Spinal cord (tissue), 10 donors: ENCODE results near the gene FRS2. TPM values are rescaled to one million over a fixed set of nuclear protein-coding genes. Genes with fewer than 3 reads are reported as not detected.
A peak's percentile ranks its signal among the peaks of the same experiment; 100 is the strongest.

Experiments used
- DNase-seq, 6 donors: peaks; one replicate each; pipeline versions ENCODE4 v3.0.0 to v3.0.0-alpha.2; 2013 to 2015; ENCODE audit warnings: low spot score in 6 of 6, low read depth in 4 of 6
- H3K27ac ChIP-seq: one replicate; pipeline ENCODE4 v1.5.1; 2013; ENCODE audit warnings: low read depth, low read length, control low read depth
- H3K27me3 ChIP-seq: one replicate; pipeline ENCODE4 v1.6.1; 2013; ENCODE audit warnings: low read length; ENCODE audit not compliant: control insufficient read depth, insufficient read depth
- H3K36me3 ChIP-seq: one replicate; pipeline ENCODE4 v1.6.1; 2013; ENCODE audit warnings: low read length; ENCODE audit not compliant: control insufficient read depth, insufficient read depth
- H3K4me1 ChIP-seq: one replicate; pipeline ENCODE4 v1.6.1; 2013; ENCODE audit warnings: low read length; ENCODE audit not compliant: control insufficient read depth, insufficient read depth
- H3K4me3 ChIP-seq: one replicate; pipeline ENCODE4 v1.5.1; 2013; ENCODE audit warnings: low read depth, low read length, control low read depth
- H3K9me3 ChIP-seq: one replicate; pipeline ENCODE4 v1.6.1; 2013; ENCODE audit warnings: low read length; ENCODE audit not compliant: control insufficient read depth, insufficient read depth
- WGBS: methylation state at CpG from one replicate; pipeline ENCODE4 v1.1.5; 2013; ENCODE audit warnings: missing lambda C conversion rate; ENCODE audit not compliant: insufficient coverage; 5-methylcytosine and 5-hydroxymethylcytosine counted together
- polyA plus RNA-seq, 2 donors: library from polyadenylated mRNA; unstranded; fragments of 120-200 nt; gene quantifications; one replicate each; pipeline ENCODE4 v1.2.1, GENCODE V29; 2013; ENCODE audit not compliant: insufficient read length in 2 of 2
- total RNA-seq, 2 donors: library from RNA; depleted of rRNA in 1 of 2; stranded (reverse); fragments of 120-200 nt in 1 of 2; fragments of >200 nt in 1 of 2; gene quantifications; one replicate each; pipeline versions ENCODE4 v1.2.3 to v1.2.4, GENCODE V29; 2013 to 2014
- donor health status: healthy.

The FRS2 gene
- total and polyA plus RNA-seq, 4 donors, result 29.4 to 87.1 (median 53.9) TPM

DNA sequence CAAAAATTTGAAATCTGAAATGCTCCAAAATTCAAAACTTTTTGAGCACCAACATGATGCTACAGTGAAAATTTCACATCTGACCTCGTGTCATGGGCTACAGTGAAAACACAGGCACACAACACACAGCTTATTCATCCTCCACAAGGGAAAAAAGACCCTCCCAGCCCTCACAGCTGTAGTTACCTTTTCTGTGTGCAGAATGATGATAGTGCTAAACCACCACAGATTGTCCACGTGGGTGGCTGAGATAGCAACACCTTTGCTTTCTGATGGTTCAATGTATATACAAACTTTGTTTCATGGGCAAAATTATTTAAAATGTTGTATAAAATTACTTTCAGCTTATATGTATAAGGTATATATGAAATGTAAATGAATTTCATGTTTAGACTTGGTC, 46.8 kb downstream of the FRS2 start:
- WGBS, result 80% methylated on average over 1 of the region's 2 CpGs
- Histone ChIP-seq H3K27me3 (no peaks in the 10 kb centered on the region), H3K36me3 (no peaks in the 10 kb centered on the region), H3K27ac (no peak overlapping the region), H3K9me3 (peaks cover 3% of the 10 kb centered on the region), H3K4me3 (no peak overlapping the region), H3K4me1 (no peaks in the 10 kb centered on the region)
- DNase-seq, result no peak

DNA sequence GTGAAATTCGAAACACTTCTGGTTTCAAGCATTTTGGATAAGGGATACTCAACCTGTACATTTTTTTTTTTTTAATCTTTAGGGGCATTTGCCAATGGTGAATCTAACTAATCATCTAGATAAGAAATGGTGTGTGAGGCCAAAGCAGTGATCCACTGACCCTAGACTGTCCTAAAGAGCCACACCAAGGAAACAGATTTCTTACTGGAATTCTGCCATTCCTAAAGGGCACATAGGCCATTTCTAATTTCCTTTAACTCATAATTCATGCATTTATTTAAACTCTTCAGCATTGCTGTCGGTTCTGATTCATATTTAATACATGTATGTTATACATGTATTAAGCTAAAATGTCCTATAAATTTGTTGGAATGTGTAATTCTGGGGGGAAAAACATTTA, 47.2 kb downstream of the FRS2 start:
- H3K36me3 ChIP-seq, result no peaks in the 10 kb centered on the region
- H3K4me3 ChIP-seq, result no peak overlapping the region
- no peaks in the 10 kb centered on the region for H3K4me1 ChIP-seq
- DNase-seq, result no peak
- WGBS, result no CpG with 5 or more reads among the region's 2 CpGs
- no peak overlapping the region for H3K27ac ChIP-seq
- peaks cover 3% of the 10 kb centered on the region for H3K9me3 ChIP-seq
- H3K27me3 ChIP-seq, result no peaks in the 10 kb centered on the region

DNA sequence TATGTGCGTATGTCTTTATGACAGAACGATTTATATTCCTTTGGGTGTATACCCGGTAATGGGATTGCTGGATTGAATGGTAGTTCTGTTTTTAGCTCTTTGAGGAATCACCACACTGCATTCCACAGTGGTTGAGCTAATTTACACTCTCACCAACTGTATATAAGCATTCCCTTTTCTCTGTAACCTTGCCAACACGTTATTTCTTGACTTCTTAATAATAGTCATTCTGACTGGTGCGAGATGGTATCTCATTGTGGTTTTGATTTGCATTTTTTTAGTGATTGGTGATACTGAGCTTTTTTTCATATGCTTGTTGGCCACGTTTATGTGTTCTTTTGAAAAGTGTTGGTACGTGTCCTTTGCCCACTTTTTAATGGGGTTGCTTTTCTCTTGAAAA, 49.7 kb downstream of the FRS2 start:
- peaks cover 11% of the 10 kb centered on the region for H3K4me1 ChIP-seq
- no peak overlapping the region for H3K27ac ChIP-seq
- no peaks in the 10 kb centered on the region for H3K27me3 ChIP-seq
- no peak overlapping the region for H3K4me3 ChIP-seq
- 100% methylated on average over 2 of the region's 7 CpGs for WGBS
- no peak for DNase-seq
- H3K36me3 ChIP-seq, result peaks cover 3% of the 10 kb centered on the region
- H3K9me3 ChIP-seq, result peaks cover 3% of the 10 kb centered on the region

DNA sequence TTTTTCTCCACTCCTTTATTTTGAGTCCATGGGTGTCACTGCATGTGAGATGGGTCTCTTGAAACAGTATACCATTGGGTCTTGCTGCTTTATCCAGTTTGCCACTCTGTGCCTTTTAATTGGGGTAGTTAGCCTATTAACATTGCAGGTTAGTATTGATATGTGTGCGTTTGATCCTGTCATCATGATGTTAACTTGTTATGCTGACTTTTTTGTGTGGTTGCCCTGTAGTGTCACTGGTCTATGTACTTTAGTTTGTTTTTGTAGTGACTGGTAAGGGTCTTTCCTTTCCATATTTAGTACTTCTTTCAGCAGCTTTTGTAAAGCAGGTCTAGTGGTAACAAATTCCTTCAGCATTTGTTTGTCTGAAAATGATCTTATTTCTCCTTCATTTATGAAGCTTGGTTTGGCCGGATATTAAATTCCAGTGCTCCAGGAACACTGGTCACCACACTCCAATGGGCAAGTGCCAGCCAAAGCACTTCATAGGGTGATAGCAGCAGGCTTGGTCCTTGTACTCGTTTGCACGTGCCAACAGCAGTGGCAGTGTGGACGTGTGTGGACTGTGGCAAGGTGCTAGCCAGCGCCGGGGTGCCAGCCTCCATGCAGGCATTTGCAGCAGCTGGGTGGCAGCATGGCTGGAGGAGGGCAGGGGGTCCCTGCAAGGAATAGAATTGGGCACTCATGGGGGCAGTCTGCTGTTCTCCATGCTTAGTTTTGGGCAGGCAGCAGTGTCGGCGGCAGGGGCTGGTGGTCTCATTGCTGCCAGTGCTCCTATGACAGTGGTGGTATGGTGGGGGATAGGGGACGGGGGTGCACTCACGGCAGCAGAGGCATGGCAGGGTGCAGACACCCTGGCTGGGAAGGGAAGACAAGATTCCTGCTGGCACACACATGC, 53.5 kb downstream of the FRS2 start:
- H3K4me3 ChIP-seq, result no peak overlapping the region
- H3K27me3 ChIP-seq, result no peaks in the 10 kb centered on the region
- peaks cover 3% of the 10 kb centered on the region for H3K36me3 ChIP-seq
- H3K27ac ChIP-seq, result no peak overlapping the region
- 95% methylated on average over 11 of the region's 11 CpGs for WGBS
- no peak for DNase-seq
- peaks cover 3% of the 10 kb centered on the region for H3K9me3 ChIP-seq
- H3K4me1 ChIP-seq, result peaks cover 11% of the 10 kb centered on the region

DNA sequence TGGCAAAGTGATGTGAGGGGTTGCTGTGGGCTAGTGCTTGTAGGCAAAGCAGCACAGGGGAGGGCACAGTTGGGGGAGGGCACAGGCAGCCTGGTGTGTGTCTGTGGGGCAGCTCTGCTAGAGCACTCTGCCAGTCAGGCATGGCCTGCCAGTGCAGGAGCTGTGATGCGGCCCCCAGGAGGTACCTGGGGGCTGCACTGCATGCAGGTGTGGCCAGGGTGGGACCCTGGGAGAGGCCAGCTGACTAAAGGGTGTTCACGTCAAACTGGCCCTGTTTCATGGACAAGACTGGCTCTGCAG, 54.1 kb downstream of the FRS2 start:
- H3K27ac ChIP-seq, result no peak overlapping the region
- H3K4me1 ChIP-seq, result peaks cover 11% of the 10 kb centered on the region
- H3K9me3 ChIP-seq, result peaks cover 3% of the 10 kb centered on the region
- peaks cover 3% of the 10 kb centered on the region for H3K36me3 ChIP-seq
- DNase-seq, result no peak
- H3K4me3 ChIP-seq, result no peak overlapping the region
- no peaks in the 10 kb centered on the region for H3K27me3 ChIP-seq
- WGBS, result 100% methylated on average over 2 of the region's 2 CpGs

DNA sequence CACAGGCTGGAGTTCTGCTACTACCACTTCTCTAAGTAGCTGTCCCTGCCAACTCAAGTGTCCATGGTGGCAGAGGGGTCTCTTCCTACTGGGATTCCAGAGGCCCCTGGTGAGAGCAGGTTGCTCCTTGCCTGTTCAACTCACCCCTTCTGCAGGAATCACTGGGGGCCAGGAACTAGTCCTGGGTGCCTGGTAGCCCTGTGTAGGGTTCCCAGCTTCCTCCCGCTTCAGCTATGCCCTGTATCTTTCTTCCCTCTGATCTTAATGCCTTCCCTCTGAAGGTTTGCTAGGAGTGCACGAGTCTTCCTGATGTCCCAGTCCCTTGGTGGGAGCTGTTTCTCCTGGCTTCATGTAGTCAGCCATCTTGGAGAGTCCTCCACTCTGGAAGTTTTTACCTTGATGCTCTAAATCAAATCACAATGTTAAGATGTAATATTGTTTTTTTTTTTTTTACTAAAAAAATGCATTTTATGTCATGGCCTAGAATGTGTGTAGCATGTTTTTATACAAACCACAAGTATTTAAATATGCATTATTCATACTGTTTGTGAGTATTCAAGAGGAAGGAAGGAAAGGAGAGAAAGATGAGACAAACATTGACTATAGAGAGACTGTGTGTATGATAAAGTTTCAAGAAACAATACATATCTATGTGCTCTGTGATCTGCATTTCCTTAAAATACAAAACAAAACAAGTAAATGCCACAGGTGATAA, 54.7 kb downstream of the FRS2 start:
- 83% methylated on average over 1 of the region's 2 CpGs for WGBS
- Histone ChIP-seq H3K27me3 (no peaks in the 10 kb centered on the region), H3K9me3 (peaks cover 3% of the 10 kb centered on the region), H3K4me3 (no peak overlapping the region), H3K27ac (no peak overlapping the region), H3K36me3 (peaks cover 3% of the 10 kb centered on the region), H3K4me1 (peaks cover 11% of the 10 kb centered on the region)
- DNase-seq, result no peak

DNA sequence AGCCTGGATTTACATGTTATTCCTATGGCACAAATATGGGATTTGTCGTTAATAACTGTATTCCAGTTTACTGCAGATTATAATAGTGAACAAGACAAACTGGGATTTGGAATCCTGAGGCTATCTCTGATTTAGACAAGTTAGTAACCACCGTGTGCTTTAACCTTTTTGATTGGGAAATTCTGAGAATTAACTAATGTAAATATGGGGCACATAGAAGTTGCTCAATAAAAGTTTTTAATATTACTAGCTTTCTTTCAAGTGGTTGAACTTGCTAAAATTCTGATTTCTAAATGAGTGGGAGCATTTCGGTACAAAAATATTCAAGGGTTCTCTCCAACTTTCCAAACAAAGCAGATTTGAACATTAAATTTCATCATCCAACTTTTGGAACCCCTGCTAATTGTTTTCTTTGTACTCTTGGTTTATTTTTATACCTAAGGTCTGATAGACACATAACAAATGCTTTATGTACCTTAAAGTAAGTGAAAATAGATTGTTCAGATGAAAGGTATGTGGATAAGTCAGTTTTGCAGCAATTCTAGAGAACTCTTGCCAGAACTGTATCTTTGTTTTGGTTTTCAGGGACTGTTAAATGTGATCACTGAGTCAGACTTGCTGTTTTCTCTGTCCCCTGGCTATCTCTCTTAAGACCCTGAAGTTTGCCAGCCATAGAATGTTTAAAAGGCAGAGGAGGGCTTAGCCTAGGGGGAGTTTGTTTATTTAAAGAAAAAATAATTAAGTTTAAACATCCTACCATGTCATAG, 57.5 kb downstream of the FRS2 start:
- Histone ChIP-seq H3K4me1 (peaks cover 11% of the 10 kb centered on the region), H3K9me3 (no peaks in the 10 kb centered on the region), H3K36me3 (peaks cover 3% of the 10 kb centered on the region), H3K27me3 (no peaks in the 10 kb centered on the region), H3K4me3 (no peak overlapping the region), H3K27ac (peak overlapping the region; percentile 33)
- DNase-seq, result no peak
- no CpG with 5 or more reads among the region's 3 CpGs for WGBS

DNA sequence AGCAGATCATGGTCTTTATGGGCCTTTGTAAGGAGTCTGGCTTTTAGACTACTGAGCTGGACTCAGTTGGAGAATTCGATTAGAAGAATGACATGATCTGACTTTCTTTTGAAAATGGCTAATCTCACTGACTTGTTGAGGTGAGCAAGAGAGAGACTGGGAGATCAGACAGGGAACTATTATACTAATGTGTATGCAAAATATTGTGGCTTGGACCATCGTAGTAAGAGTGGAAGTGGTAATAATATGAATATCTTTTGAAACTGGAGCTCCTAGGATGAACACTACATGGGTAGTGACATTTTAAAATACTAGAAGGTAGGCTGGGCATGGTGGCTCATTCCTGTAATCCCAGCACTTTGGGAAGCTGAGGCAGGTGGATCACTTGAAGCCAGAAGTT, 58.8 kb downstream of the FRS2 start:
- Histone ChIP-seq H3K27me3 (no peaks in the 10 kb centered on the region), H3K4me1 (peaks cover 7% of the 10 kb centered on the region), H3K9me3 (no peaks in the 10 kb centered on the region), H3K27ac (no peak overlapping the region), H3K4me3 (no peak overlapping the region), H3K36me3 (peaks cover under 1% of the 10 kb centered on the region)
- 91% methylated on average over 1 of the region's 2 CpGs for whole genome bisulfite sequencing
- DNase-seq, result no peak

DNA sequence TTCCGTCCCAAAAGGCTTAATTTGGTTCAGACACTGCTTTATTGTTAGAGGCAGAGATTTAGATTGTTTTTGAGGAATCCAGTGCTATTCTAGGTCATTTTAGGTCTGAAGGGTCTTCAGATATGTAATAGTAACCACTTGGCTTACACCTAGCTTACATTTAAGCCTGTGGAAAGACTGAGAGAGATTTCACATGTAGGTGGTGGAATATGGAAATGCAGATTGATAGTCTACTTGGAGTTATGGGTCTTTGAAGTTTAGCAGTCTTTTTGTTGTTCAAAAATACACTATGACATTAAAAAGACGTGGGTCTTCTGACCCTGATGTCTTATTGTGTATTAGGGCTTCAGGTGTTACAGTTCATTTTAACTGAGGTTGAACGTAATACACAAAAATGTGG, 63.7 kb downstream of the FRS2 start:
- no peaks in the 10 kb centered on the region for H3K27me3 ChIP-seq
- DNase-seq, result no peak
- H3K9me3 ChIP-seq, result no peaks in the 10 kb centered on the region
- H3K4me1 ChIP-seq, result peaks cover 4% of the 10 kb centered on the region
- H3K27ac ChIP-seq, result peak overlapping the region; percentile 90
- no peak overlapping the region for H3K4me3 ChIP-seq
- no peaks in the 10 kb centered on the region for H3K36me3 ChIP-seq
- no CpG with 5 or more reads among the region's 3 CpGs for WGBS
